ENCODE measurements around the gene EPHA2.

Gene EPHA2

GRCh38 chr1:16147156-16147926 is 8.5 kb downstream of the EPHA2 start:
- no peak for TF ChIP-seq POLR2AphosphoS5 (IDR thresholded peaks at IDR 0.05; ENCODE audit: low read depth, low read length)
- no peak for TF ChIP-seq REST (IDR thresholded peaks at IDR 0.05; ENCODE audit: insufficient read depth in 1 of 2, low read depth in 2 of 2, low read length in 2 of 2)
- TF ChIP-seq FOXP2 (optimal IDR thresholded peaks at IDR 0.05; ENCODE audit: borderline replicate concordance, extremely low read depth, extremely low read length, insufficient read depth): no peak
- no peak for TF ChIP-seq TAF1 (IDR thresholded peaks at IDR 0.05; ENCODE audit: borderline replicate concordance, insufficient read depth, low read length)
- no peak for TF ChIP-seq SIN3A (IDR thresholded peaks at IDR 0.05; ENCODE audit: borderline replicate concordance, insufficient read depth, low read length)

- no peak for TF ChIP-seq REST (IDR thresholded peaks at IDR 0.05; ENCODE audit: insufficient read depth in 1 of 2, low read depth in 2 of 2, low read length in 2 of 2)
Observed at GRCh38 chr1:16146279-16147155, 9.4 kb downstream of the EPHA2 start.

GRCh38 chr1:16145662-16146278 is 10.1 kb downstream of the EPHA2 start:
- TF ChIP-seq FOXP2 (optimal IDR thresholded peaks at IDR 0.05; ENCODE audit: borderline replicate concordance, extremely low read depth, extremely low read length, insufficient read depth): no peak
- TF ChIP-seq SIN3A (IDR thresholded peaks at IDR 0.05; ENCODE audit: borderline replicate concordance, insufficient read depth, low read length): no peak
- TF ChIP-seq TAF1 (IDR thresholded peaks at IDR 0.05; ENCODE audit: borderline replicate concordance, insufficient read depth, low read length): no peak
- no peak for TF ChIP-seq POLR2AphosphoS5 (IDR thresholded peaks at IDR 0.05; ENCODE audit: low read depth, low read length)
- no peak for TF ChIP-seq REST (IDR thresholded peaks at IDR 0.05; ENCODE audit: insufficient read depth in 1 of 2, low read depth in 2 of 2, low read length in 2 of 2)

- TF ChIP-seq POLR2AphosphoS5 (IDR thresholded peaks at IDR 0.05; ENCODE audit: low read depth, low read length) (no peak), TAF1 (IDR thresholded peaks at IDR 0.05; ENCODE audit: borderline replicate concordance, insufficient read depth, low read length) (no peak), REST (IDR thresholded peaks at IDR 0.05; ENCODE audit: insufficient read depth in 1 of 2, low read depth in 2 of 2, low read length in 2 of 2) (no peak), FOXP2 (optimal IDR thresholded peaks at IDR 0.05; ENCODE audit: borderline replicate concordance, extremely low read depth, extremely low read length, insufficient read depth) (no peak), SIN3A (IDR thresholded peaks at IDR 0.05; ENCODE audit: borderline replicate concordance, insufficient read depth, low read length) (no peak)
Observed at GRCh38 chr1:16145030-16145661, 10.7 kb downstream of the EPHA2 start.

Data from PFSK-1 (cell line).